H9 (cell line): Measurements from ENCODE around the gene FCN2. TPM values are rescaled to one million over a fixed set of nuclear protein-coding genes. Genes with fewer than 3 reads are reported as not detected.

ENCODE experiments used
- DNase-seq: peaks from one replicate; pipeline ENCODE4 v3.0.0-alpha.2; 2017
- H2AFZ ChIP-seq: one replicate; pipeline ENCODE4 v1.6.1; 2013; ENCODE audit warnings: mild to moderate bottlenecking, low read length, control low read depth, moderate library complexity
- H2AK5ac ChIP-seq: 2 replicates; pipeline ENCODE4 v1.6.1; 2013; ENCODE audit warnings: low read length, control low read depth, mixed read lengths; ENCODE audit not compliant: insufficient read length
- H2BK120ac ChIP-seq: one replicate; pipeline ENCODE4 v1.6.1; 2013; ENCODE audit warnings: low read depth, mild to moderate bottlenecking, low read length, control low read depth, inconsistent platforms; ENCODE audit not compliant: poor library complexity, severe bottlenecking
- H2BK12ac ChIP-seq: 2 replicates; pipeline ENCODE4 v1.6.1; 2013; ENCODE audit warnings: low read length, control low read depth, mixed read lengths, low read depth; ENCODE audit not compliant: insufficient read length
- H2BK15ac ChIP-seq: 2 replicates; pipeline ENCODE4 v1.6.1; 2013; ENCODE audit warnings: low read depth, low read length, control low read depth
- H2BK20ac ChIP-seq: one replicate; pipeline ENCODE4 v1.6.1; 2013; ENCODE audit warnings: low read depth, mild to moderate bottlenecking, low read length, control low read depth, inconsistent platforms; ENCODE audit not compliant: poor library complexity, severe bottlenecking
- H2BK5ac ChIP-seq: 2 replicates; pipeline ENCODE4 v1.6.1; 2013; ENCODE audit warnings: low read length, control low read depth, mixed read lengths; ENCODE audit not compliant: insufficient read length
- H3K14ac ChIP-seq: 2 replicates; pipeline ENCODE4 v1.6.1; 2013; ENCODE audit warnings: low read length, control low read depth; ENCODE audit not compliant: insufficient read depth
- H3K18ac ChIP-seq: 2 replicates; pipeline ENCODE4 v1.6.1; 2013; ENCODE audit warnings: low read depth, mild to moderate bottlenecking, mixed read lengths, low read length, control low read depth; ENCODE audit not compliant: insufficient read length
- H3K23ac ChIP-seq: 2 replicates; pipeline ENCODE4 v1.6.1; 2013; ENCODE audit warnings: low read length, control low read depth, mixed read lengths, low read depth; ENCODE audit not compliant: insufficient read length
- H3K23me2 ChIP-seq: 2 replicates; pipeline ENCODE4 v1.6.1; 2013; ENCODE audit warnings: low read depth, mild to moderate bottlenecking, mixed read lengths, low read length, control low read depth; ENCODE audit not compliant: insufficient read length, poor library complexity, severe bottlenecking
- H3K27ac ChIP-seq: 2 replicates; pipeline ENCODE4 v1.5.1; 2013; ENCODE audit warnings: low read length, control low read depth, mixed read lengths, low read depth; ENCODE audit not compliant: insufficient read length
- H3K27me3 ChIP-seq: 2 replicates; pipeline ENCODE4 v1.6.1; 2013; ENCODE audit warnings: low read length, control low read depth, inconsistent platforms; ENCODE audit not compliant: insufficient read depth
- H3K4ac ChIP-seq: 2 replicates; pipeline ENCODE4 v1.6.1; 2013; ENCODE audit warnings: low read depth, mild to moderate bottlenecking, control low read depth, inconsistent platforms, low read length, moderate library complexity
- H3K4me1 ChIP-seq: 2 replicates; pipeline ENCODE4 v1.6.1; 2013; ENCODE audit warnings: low read length, control low read depth, inconsistent platforms; ENCODE audit not compliant: insufficient read depth
- H3K4me2 ChIP-seq: 2 replicates; pipeline ENCODE4 v1.6.1; 2013; ENCODE audit warnings: low read length, control low read depth, mixed read lengths; ENCODE audit not compliant: insufficient read length, insufficient read depth
- H3K56ac ChIP-seq: 2 replicates; pipeline ENCODE4 v1.6.1; 2013; ENCODE audit warnings: low read depth, mild to moderate bottlenecking, mixed read lengths, low read length, control low read depth; ENCODE audit not compliant: insufficient read length
- H3K79me1 ChIP-seq: 2 replicates; pipeline ENCODE4 v1.6.1; 2013; ENCODE audit warnings: low read depth, mild to moderate bottlenecking, moderate library complexity, low read length, control low read depth, inconsistent platforms; ENCODE audit not compliant: insufficient read depth, poor library complexity, severe bottlenecking
- H3K79me2 ChIP-seq: 2 replicates; pipeline ENCODE4 v1.6.1; 2013; ENCODE audit warnings: low read length, control low read depth, inconsistent platforms; ENCODE audit not compliant: insufficient read depth
- H3K9ac ChIP-seq: 2 replicates; pipeline ENCODE4 v1.6.1; 2013; ENCODE audit warnings: low read length, control low read depth, mixed read lengths; ENCODE audit not compliant: insufficient read length; ENCODE audit errors: extremely low read depth
- H3K9me3 ChIP-seq: one replicate; pipeline ENCODE4 v1.6.1; 2013; ENCODE audit warnings: low read depth, low read length, inconsistent platforms; ENCODE audit not compliant: control insufficient read depth
- H3T11ph ChIP-seq: one replicate; pipeline ENCODE4 v1.6.1; 2013; ENCODE audit warnings: mild to moderate bottlenecking, low read length, control low read depth, inconsistent platforms
- H4K20me1 ChIP-seq: one replicate; pipeline ENCODE4 v1.6.1; 2013; ENCODE audit not compliant: control insufficient read depth, insufficient read length, insufficient read depth
- H4K5ac ChIP-seq: 2 replicates; pipeline ENCODE4 v1.6.1; 2013; ENCODE audit warnings: low read depth, mild to moderate bottlenecking, mixed read lengths, low read length, control low read depth; ENCODE audit not compliant: insufficient read length
- H4K8ac ChIP-seq: replicated peaks from 2 replicates; pipeline ENCODE4 v1.6.1; 2013; ENCODE audit warnings: low read length, control low read depth, mixed read lengths, low read depth; ENCODE audit not compliant: insufficient read length
- H4K91ac ChIP-seq: 2 replicates; pipeline ENCODE4 v1.6.1; 2013; ENCODE audit warnings: low read depth, mild to moderate bottlenecking, moderate library complexity, mixed read lengths, low read length, control low read depth; ENCODE audit not compliant: insufficient read length
- H3K27ac Mint-ChIP-seq, 3 experiments: 2 replicates in 2 of 3; 3 replicates in 1 of 3; pipeline ENCODE4 v1.8.0; 2020 to 2021; ENCODE audit warnings: mixed read lengths in 3 of 3, mild to moderate bottlenecking in 1 of 3, moderate library complexity in 1 of 3
- H3K27me3 Mint-ChIP-seq: 2 replicates; pipeline ENCODE4 v1.8.0; 2021; ENCODE audit warnings: low read depth, mild to moderate bottlenecking, moderate library complexity, mixed read lengths
- H3K36me3 Mint-ChIP-seq, 3 experiments: 2 replicates in 2 of 3; 3 replicates in 1 of 3; pipeline ENCODE4 v1.8.0; 2020 to 2021; ENCODE audit warnings: low read depth in 3 of 3, mixed read lengths in 3 of 3; ENCODE audit not compliant: insufficient read depth in 1 of 3
- H3K4me1 Mint-ChIP-seq, 2 experiments: 2 replicates each; pipeline ENCODE4 v1.8.0; 2020; ENCODE audit warnings: mixed read lengths in 2 of 2
- H3K4me3 Mint-ChIP-seq, 2 experiments: 2 replicates in 1 of 2; 3 replicates in 1 of 2; pipeline ENCODE4 v1.8.0; 2020 to 2021; ENCODE audit warnings: mild to moderate bottlenecking in 2 of 2, mixed read lengths in 2 of 2, moderate library complexity in 1 of 2
- H3K9me3 Mint-ChIP-seq, 2 experiments: 2 replicates in 1 of 2; 3 replicates in 1 of 2; pipeline ENCODE4 v1.8.0; 2020; ENCODE audit warnings: mild to moderate bottlenecking in 2 of 2, mixed read lengths in 2 of 2, moderate library complexity in 1 of 2
- CTCF ChIP-seq: fragments of 200-600 bp; sonication (generic); conservative IDR thresholded peaks from 3 replicates; pipeline ENCODE4 v1.8.0; 2021; ENCODE audit warnings: antibody characterized with exemption, mild to moderate bottlenecking
- WGBS: extraction: QIAGEN DNeasy Blood & Tissue Kit; methylation state at CpG from one replicate; pipeline ENCODE4 v1.1.7; 2013; ENCODE audit warnings: missing lambda C conversion rate, low lambda C conversion rate, mixed read lengths; ENCODE audit not compliant: insufficient read length; ENCODE audit errors: extremely low coverage; 5-methylcytosine and 5-hydroxymethylcytosine counted together
- total RNA-seq: library from RNA; stranded (reverse); gene quantifications from 2 replicates; pipeline ENCODE4 v1.2.1, GENCODE V29; 2021

Gene FCN2
- total RNA-seq, 1 experiment from 2014 or later = not detected

DNA sequence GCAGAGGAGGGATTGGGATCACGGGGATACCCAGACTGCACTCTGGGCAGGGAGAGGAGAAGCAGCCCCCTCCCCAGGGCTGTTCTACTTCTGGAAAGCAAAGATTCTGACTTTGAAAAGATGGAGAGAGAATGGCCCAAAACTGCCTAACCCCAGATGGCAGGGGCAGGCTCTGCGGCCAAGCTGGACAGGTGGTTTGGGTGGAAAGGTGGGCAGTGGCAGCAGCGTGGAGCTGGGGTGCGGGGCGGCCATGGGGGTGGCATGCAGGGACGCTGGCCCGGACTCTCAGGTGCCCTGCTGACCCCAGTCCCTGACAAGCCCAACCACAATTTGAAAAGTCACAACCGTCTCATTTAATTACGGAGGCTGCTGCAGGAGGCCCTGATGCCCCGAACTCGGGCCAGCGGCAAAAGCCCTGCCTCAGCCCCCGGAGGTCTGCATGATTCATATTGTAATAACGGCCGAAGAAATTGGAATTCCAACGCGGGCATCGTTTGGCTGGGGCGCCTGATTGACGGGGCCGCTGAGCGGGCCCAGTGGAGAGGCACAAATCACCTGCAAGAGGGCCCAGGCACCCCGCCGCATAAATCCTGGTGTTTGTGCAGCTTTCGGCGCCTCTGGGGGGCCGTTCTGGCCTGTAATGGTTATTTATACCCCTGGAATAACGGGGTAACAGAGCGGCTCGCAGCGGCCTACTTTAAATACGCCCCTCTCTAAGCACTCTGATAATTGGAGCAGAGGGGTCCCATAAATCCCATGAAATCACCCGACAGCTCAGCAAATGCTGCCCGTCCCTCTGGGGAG is 41.8 kb upstream of the FCN2 start:
- Histone ChIP-seq H4K91ac (no peak overlapping the region), H3K79me1 (no peaks in the 10 kb centered on the region), H3K4me2 (no peak overlapping the region), H4K5ac (no peak overlapping the region), H2AFZ (no peak overlapping the region), H2BK120ac (no peak overlapping the region), H3K9ac (no peak overlapping the region), H3K4ac (no peak overlapping the region), H2BK5ac (no peak overlapping the region), H2BK15ac (no peak overlapping the region), H3K23me2 (no peaks in the 10 kb centered on the region), H3T11ph (no peak overlapping the region), H3K23ac (no peak overlapping the region), H3K56ac (no peak overlapping the region), H3K79me2 (no peaks in the 10 kb centered on the region), H4K20me1 (no peaks in the 10 kb centered on the region), H3K27me3 (no peaks in the 10 kb centered on the region), H3K27ac (no peak overlapping the region), H2BK12ac (no peak overlapping the region), H2BK20ac (no peak overlapping the region), H3K9me3 (no peaks in the 10 kb centered on the region), H3K14ac (no peak overlapping the region; the same call in 1 of the 2 replicates), H3K18ac (no peak overlapping the region), H3K4me1 (no peaks in the 10 kb centered on the region), H2AK5ac (no peak overlapping the region), H4K8ac (no peak overlapping the region)
- H3K27ac Mint-ChIP-seq = no peak overlapping the region
- DNase-seq = no peak
- TF ChIP-seq CTCF = no peak
- H3K27me3 Mint-ChIP-seq = no peaks in the 10 kb centered on the region
- no peaks in the 10 kb centered on the region; a peak in 1 of 7 replicates for H3K36me3 Mint-ChIP-seq
- H3K9me3 Mint-ChIP-seq = no peaks in the 10 kb centered on the region
- peaks cover 0 to 4% of the 10 kb centered on the region in 2 experiments; a peak in 1 of 4 replicates for H3K4me1 Mint-ChIP-seq
- H3K4me3 Mint-ChIP-seq = no peak overlapping the region
- WGBS = no CpG with 5 or more reads among the region's 34 CpGs
